PC-9 (cell line): Measurements from ENCODE around the gene PCBP2.

ENCODE experiments used
- CTCF ChIP-seq: fragments of 200-600 bp; sonication (generic); conservative IDR thresholded peaks from 2 replicates; pipeline ENCODE4 v1.6.1; 2017; ENCODE audit warnings: mixed run types, antibody characterized with exemption, mild to moderate bottlenecking, moderate library complexity
- EZH2 ChIP-seq: fragments of 200-600 bp; sonication (generic); IDR thresholded peaks from 2 replicates; pipeline ENCODE4 v1.8.0; 2017; ENCODE audit warnings: antibody characterized with exemption, low read depth

- TF ChIP-seq CTCF (no peak), EZH2 (no peak)
Measured at GRCh38 chr12:53498235-53498630, 46.3 kb downstream of the PCBP2 start.
